GM12864 (cell line): ENCODE data around the gene IER3.

Experiments used
- DNase-seq: peaks from one replicate; pipeline ENCODE4 v3.0.0-alpha.2; 2011; ENCODE audit warnings: low read depth
- H3K4me3 ChIP-seq: 2 replicates; pipeline ENCODE4 v1.5.1; 2011; ENCODE audit warnings: mild to moderate bottlenecking, low read depth, low read length, control low read depth
- TF ChIP-seq, protein P1 (sequence below): IDR thresholded peaks from 2 replicates; pipeline ENCODE4 v1.5.1; 2011; ENCODE audit warnings: low read depth, mild to moderate bottlenecking, moderate library complexity, low read length, control low read depth, inconsistent platforms; ENCODE audit errors: missing control alignments

Gene IER3, protein sequence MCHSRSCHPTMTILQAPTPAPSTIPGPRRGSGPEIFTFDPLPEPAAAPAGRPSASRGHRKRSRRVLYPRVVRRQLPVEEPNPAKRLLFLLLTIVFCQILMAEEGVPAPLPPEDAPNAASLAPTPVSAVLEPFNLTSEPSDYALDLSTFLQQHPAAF

DNA sequence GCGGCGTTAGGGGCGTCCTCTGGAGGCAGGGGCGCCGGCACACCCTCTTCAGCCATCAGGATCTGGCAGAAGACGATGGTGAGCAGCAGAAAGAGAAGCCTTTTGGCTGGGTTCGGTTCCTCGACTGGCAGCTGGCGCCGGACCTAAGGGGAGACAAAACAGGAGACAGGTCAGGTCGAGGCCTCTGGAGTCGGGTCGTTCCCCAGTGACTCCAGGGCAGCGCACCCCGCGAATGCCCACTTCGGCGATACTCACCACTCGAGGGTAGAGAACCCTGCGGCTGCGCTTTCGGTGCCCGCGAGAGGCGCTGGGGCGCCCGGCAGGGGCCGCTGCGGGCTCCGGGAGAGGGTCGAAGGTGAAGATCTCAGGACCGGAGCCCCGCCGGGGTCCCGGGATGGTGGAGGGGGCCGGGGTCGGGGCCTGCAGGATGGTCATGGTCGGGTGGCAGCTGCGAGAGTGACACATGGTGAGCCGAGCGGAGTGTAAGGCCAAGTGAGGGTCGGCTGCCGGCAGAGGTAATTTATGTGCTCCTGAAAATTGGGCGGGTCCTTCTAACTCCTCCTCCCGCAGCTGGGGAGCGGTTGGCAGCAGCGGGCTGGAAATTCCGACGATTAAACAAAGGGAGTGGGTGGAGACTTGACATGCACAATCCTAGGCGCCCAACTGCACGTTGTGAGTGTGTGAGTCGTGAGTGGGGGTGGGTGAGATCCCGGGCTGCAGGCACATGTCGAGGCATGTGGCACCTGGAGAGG, at the start of gene IER3:
IER3 (minus strand) TSS at position 494 of the 752 bp plus-strand sequence; CDS start at position 465, 29 bp downstream.
- no peak for DNase-seq
- TF ChIP-seq, protein P1, sequence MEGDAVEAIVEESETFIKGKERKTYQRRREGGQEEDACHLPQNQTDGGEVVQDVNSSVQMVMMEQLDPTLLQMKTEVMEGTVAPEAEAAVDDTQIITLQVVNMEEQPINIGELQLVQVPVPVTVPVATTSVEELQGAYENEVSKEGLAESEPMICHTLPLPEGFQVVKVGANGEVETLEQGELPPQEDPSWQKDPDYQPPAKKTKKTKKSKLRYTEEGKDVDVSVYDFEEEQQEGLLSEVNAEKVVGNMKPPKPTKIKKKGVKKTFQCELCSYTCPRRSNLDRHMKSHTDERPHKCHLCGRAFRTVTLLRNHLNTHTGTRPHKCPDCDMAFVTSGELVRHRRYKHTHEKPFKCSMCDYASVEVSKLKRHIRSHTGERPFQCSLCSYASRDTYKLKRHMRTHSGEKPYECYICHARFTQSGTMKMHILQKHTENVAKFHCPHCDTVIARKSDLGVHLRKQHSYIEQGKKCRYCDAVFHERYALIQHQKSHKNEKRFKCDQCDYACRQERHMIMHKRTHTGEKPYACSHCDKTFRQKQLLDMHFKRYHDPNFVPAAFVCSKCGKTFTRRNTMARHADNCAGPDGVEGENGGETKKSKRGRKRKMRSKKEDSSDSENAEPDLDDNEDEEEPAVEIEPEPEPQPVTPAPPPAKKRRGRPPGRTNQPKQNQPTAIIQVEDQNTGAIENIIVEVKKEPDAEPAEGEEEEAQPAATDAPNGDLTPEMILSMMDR: peak; percentile 75
- H3K4me3 ChIP-seq: peak within 1 kb of the TSS; percentile 85

DNA sequence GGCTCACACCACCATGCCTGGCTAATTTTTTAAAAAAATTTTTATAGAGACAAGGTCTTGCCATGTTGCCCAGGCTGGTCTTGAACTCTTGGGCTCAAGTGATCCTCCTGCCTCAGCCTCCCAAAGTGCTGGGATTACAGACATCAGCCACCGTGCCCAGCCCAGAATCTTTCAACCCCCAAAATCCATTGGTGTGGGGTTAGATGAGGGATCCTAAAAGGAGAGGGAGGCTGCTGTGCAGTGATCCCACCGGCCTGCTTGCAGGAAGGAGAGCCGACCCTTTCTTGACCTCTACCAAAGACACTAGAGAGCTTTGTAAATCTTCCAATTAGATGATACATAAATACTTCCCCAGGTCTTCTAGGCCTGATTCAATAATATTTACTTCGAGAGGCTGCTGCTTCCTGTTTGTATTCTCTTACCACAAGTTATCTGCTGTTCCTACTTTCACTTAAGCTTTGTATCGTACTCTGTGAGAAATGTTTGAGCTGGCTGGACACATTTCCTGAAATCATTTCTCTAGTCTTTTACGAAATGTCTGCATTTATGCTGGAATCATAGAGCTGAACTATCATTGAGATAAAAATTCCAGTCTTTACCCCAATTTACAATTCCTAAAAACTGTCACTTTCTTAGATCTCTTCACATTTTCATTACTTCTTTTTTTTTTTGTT, 49.3 kb upstream of the IER3 start:
- DNase-seq: peak; percentile 41
- H3K4me3 ChIP-seq: no peak overlapping the region
- TF ChIP-seq, protein P1: no peak

DNA sequence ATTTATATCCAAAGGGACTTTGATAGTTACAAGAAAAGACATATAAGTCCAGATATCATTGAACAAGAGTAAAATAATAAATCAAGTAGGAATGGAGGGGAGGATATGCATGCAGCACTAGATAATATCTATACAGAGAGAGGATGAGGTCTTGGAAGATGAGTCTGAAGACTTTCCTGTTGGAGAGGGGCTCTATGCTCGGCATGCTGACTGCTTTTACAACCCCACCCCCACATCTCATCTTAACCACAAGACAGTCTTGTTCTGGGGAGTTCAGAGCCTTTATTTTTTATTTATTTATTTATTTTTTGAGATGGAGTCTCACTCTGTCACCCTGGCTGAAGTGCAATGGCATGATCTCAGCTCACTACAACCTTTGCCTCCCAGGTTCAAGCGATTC, 48.4 kb upstream of the IER3 start:
- H3K4me3 ChIP-seq: no peak overlapping the region
- DNase-seq: no peak
- TF ChIP-seq, protein P1: no peak

DNA sequence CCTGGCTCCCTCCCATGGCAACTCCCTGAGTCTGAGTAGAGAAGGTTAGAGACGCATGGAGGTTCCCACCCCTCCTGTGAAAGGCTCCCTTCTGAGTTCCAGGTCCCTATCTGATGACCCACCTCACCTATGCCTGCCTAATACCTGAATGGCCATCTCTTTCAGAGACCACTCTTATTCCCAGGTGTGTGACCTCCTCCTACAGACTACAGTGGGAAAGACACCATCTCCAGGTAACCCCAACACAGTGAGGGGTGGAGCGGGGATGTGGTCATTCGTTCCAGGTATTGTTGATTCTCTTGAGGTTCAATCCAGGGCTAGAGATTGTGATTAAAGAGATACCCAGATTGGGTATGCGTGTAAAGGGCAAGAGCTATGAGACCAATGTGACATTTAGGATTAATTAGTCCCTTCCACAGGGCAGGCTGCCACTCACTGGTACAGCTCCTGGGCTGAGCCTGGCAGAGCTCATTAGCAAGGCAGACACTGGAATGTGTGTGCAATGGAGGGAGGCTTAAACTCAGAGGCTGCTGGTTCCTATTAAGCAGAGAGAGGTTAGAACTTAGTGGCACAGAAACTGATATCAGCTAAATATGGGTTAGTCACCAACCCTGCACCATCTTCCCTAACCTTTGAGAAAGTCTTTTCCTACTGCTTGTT, 46.5 kb upstream of the IER3 start:
- H3K4me3 ChIP-seq: no peak overlapping the region
- no peak for DNase-seq
- TF ChIP-seq, protein P1: no peak

DNA sequence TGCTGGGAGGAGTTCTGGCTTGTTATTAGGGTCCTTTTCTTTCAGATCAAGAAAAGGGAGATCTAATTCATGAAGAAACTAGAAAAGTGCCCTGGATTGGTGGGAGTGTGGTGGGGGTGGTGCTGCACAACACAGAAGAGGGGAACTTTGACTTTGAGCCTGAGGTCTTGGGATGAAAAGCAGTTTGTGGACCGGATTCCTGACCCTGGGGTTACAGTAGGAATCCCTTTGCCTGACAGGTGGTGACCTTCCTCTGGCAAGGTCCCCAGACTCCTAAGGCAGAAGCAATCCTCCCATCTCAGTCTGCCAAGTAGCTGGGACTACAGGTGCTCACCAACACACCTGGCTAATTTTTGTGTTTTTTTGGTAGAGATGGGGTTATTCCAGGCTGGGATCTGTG, 45.3 kb upstream of the IER3 start:
- TF ChIP-seq, protein P1: no peak
- H3K4me3 ChIP-seq: no peak overlapping the region
- DNase-seq: no peak

DNA sequence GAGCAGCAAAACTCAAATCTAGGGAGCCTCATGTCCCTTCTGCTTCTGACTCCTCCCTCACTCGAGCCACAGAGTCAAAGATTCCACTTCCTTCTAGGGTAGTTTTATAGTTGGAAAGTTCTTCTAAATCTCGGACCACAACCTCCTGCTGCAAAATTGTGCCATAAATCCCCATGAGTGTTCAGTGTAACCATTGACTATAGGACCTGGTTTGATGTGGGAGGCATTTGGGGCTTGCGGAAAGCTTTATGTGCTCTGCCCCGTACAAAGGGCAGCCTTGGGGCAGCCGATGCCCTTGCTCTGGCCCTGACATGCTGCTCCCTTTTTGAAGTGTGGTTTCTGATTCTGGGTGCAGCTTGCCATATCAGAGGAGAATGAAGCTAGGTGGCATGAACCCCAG, 43.6 kb upstream of the IER3 start:
- TF ChIP-seq, protein P1: no peak
- DNase-seq: no peak
- H3K4me3 ChIP-seq: no peak overlapping the region
